22Rv1 (cell line): ENCODE measurements around the gene PDIK1L.

Source experiments
- ZFX ChIP-seq: fragments of 450-650 bp; IDR thresholded peaks from 2 replicates; pipeline ENCODE4 v1.6.1; 2017; ENCODE audit warnings: antibody characterized with exemption, borderline replicate concordance
- TF ChIP-seq, protein P1 (sequence below): fragments of 450-650 bp; IDR thresholded peaks from 2 replicates; pipeline ENCODE4 v1.5.1; 2017; ENCODE audit warnings: mild to moderate bottlenecking

DNA sequence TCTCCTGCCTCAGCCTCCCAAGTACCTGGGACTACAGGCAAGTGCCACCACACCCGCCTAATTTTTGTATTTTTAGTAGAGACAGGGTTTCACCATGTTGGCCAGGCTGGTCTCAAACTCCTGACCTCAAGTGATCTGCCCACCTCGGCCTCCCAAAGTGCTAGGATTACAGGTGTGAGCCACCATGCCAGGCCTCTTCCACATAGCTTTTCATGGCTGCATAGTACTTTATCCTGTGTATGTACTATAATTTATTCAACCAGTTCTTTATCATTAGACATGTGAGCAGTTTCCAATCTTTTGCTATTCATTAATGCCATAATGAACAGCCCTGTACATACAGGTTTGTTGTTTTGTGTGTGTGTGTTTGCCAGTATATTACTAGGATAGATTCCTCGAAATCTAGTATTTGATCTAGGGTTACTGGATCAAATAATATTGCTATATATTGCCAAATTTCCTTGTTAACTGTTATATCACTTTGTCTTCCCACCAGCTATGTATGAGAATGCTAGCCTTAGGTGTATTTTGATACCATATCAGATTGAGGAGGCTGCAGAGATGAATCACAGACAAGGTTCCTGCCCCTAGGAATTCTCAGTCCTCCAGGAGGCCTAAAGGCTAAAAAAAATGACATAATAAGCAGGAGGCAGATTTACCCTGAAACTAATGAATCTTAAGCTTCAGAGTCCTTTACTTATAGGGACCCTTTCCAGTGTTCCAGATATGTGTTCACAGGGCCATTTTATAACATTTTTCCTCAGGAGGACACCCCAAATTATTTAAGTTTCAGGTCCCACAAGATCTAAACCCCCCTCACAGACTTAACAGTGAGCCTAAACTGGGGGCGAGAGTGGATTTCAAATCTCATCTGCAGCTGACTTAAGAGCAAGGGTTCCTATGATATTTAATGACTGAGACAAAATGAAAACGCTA lies 2.1 kb upstream of the PDIK1L start:
- TF ChIP-seq, protein P1, sequence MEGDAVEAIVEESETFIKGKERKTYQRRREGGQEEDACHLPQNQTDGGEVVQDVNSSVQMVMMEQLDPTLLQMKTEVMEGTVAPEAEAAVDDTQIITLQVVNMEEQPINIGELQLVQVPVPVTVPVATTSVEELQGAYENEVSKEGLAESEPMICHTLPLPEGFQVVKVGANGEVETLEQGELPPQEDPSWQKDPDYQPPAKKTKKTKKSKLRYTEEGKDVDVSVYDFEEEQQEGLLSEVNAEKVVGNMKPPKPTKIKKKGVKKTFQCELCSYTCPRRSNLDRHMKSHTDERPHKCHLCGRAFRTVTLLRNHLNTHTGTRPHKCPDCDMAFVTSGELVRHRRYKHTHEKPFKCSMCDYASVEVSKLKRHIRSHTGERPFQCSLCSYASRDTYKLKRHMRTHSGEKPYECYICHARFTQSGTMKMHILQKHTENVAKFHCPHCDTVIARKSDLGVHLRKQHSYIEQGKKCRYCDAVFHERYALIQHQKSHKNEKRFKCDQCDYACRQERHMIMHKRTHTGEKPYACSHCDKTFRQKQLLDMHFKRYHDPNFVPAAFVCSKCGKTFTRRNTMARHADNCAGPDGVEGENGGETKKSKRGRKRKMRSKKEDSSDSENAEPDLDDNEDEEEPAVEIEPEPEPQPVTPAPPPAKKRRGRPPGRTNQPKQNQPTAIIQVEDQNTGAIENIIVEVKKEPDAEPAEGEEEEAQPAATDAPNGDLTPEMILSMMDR, result no peak
- TF ChIP-seq ZFX, result no peak
